HepG2 (cell line): Measurements from ENCODE around the gene CPSF4. TPM values are rescaled to one million over a fixed set of nuclear protein-coding genes. Genes with fewer than 3 reads are reported as not detected.
"Not testable (repeated sequence)": the region's sequence is repeated elsewhere in the genome, so short reads cannot be mapped to it uniquely, and the experiment has no call there.

ENCODE experiments used
- ATAC-seq: fragments of 200-7000 bp; cut with Tn5 transposase; 3 replicates; pipeline ENCODE4 v1.9.1; 2020; ENCODE audit warnings: mild to moderate bottlenecking, moderate library complexity
- BruUV-seq: library from RNA; stranded (reverse); fragments of 400-500 nt; replicated peaks from 2 replicates; lab custom pipeline; 2021; lab: Mats Ljungman, UMichigan
- CTCF ChIA-PET: fragments of 300-600 bp; formaldehyde crosslinking; extraction: SDS; loops from one replicate; lab custom pipeline; 2021; ENCODE audit warnings: low total read pairs, inconsistent platforms, low intra/inter-chr PET ratio; lab: Yijun Ruan, JAX
- POLR2A ChIA-PET: fragments of 350-600 bp; sonication (Branson Sonifier 250); formaldehyde crosslinking; loops from one replicate; lab custom pipeline; 2020; ENCODE audit warnings: antibody characterized with exemption, inconsistent platforms; lab: Yijun Ruan, JAX
- DNase-seq: peaks from one replicate; pipeline ENCODE4 v3.0.0-alpha.2; 2015; ENCODE audit warnings: low spot score
- FAIRE-seq: peaks from 3 replicates; lab custom pipeline; 2011; peaks lifted over from hg19 to GRCh38; lab: Jason Lieb, UNC
- H2AFZ ChIP-seq: one replicate; pipeline ENCODE4 v1.6.1; 2011; ENCODE audit warnings: low read length, inconsistent platforms
- H3K27ac ChIP-seq: fragments of 300-600 bp; 3 replicates; pipeline ENCODE4 v1.8.0; 2011; ENCODE audit warnings: mixed run types, mild to moderate bottlenecking, mixed read lengths, low read length, inconsistent platforms; ENCODE audit not compliant: insufficient read depth; ENCODE audit errors: extremely low read length
- H3K27me3 ChIP-seq, 2 experiments: fragments of 200-600 bp in 1 of 2; 2 replicates in 1 of 2; 3 replicates in 1 of 2; pipeline versions ENCODE4 v1.6.0 to v1.8.0; 2011; ENCODE audit warnings: low read length in 2 of 2, mild to moderate bottlenecking in 2 of 2, moderate library complexity in 2 of 2, inconsistent platforms in 1 of 2; ENCODE audit not compliant: insufficient read depth in 2 of 2, control insufficient read depth in 1 of 2
- H3K36me3 ChIP-seq, 2 experiments: fragments of 200-600 bp in 1 of 2; replicated peaks in 1 of 2; 2 replicates in 1 of 2; 3 replicates in 1 of 2; pipeline versions ENCODE4 v1.5.1 to v1.8.0; 2011; ENCODE audit warnings: low read length in 2 of 2, inconsistent platforms in 1 of 2; ENCODE audit not compliant: insufficient read depth in 2 of 2, control insufficient read depth in 1 of 2
- H3K4me1 ChIP-seq: 2 replicates; pipeline ENCODE4 v1.5.1; 2012; ENCODE audit warnings: low read length, inconsistent platforms; ENCODE audit not compliant: insufficient read depth
- H3K4me2 ChIP-seq: 2 replicates; pipeline ENCODE4 v1.6.0; 2011; ENCODE audit warnings: low read depth, low read length, inconsistent platforms
- H3K4me3 ChIP-seq, 3 experiments: fragments of 200-600 bp in 1 of 3; sonication (generic), shearing (Covaris generic) in 1 of 3; replicated peaks in 1 of 3; 2 replicates each; pipeline ENCODE4 v1.5.1; 2011 to 2016; ENCODE audit warnings: low read length in 3 of 3, inconsistent platforms in 2 of 3, low read depth in 2 of 3, mild to moderate bottlenecking in 2 of 3, control low read depth in 1 of 3, mixed read lengths in 1 of 3; ENCODE audit not compliant: insufficient read depth in 1 of 3
- H3K79me2 ChIP-seq: one replicate; pipeline ENCODE4 v1.6.1; 2011; ENCODE audit warnings: low read length, inconsistent platforms; ENCODE audit not compliant: insufficient read depth
- H3K9ac ChIP-seq: 2 replicates; pipeline ENCODE4 v1.6.0; 2011; ENCODE audit warnings: mild to moderate bottlenecking, low read depth, low read length, inconsistent platforms; ENCODE audit not compliant: insufficient read depth
- H3K9me3 ChIP-seq: 2 replicates; pipeline ENCODE4 v1.5.1; 2012; ENCODE audit warnings: mild to moderate bottlenecking, low read length
- H4K20me1 ChIP-seq: 2 replicates; pipeline ENCODE4 v1.6.0; 2011; ENCODE audit warnings: inconsistent platforms, mild to moderate bottlenecking, low read length, moderate library complexity; ENCODE audit not compliant: insufficient read depth
- E2F1 ChIP-seq: sonication (generic); formaldehyde crosslinking; IDR thresholded peaks from 2 replicates; pipeline ENCODE4 v1.5.0; 2020; ENCODE audit warnings: missing genetic modification reagents
- ESRRA ChIP-seq: sonication (generic); formaldehyde crosslinking; IDR thresholded peaks from 2 replicates; pipeline ENCODE4 v1.5.1; 2020; ENCODE audit warnings: mild to moderate bottlenecking, low read depth, missing genetic modification reagents
- FOXA1 ChIP-seq, 2 experiments: fragments of 450-650 bp in 1 of 2; sonication (generic) in 1 of 2; formaldehyde crosslinking in 1 of 2; IDR thresholded peaks; 2 replicates each; pipeline versions ENCODE4 v1.4.0 to v1.6.1; 2016 to 2020; ENCODE audit warnings: missing genetic modification reagents in 1 of 2
- FUBP1 ChIP-seq: sonication (generic); formaldehyde crosslinking; IDR thresholded peaks from 2 replicates; pipeline ENCODE4 v1.5.1; 2020; ENCODE audit warnings: missing genetic modification reagents, mild to moderate bottlenecking, borderline replicate concordance
- MAZ ChIP-seq, 2 experiments: sonication (generic) in 1 of 2; formaldehyde crosslinking in 1 of 2; IDR thresholded peaks; 2 replicates each; pipeline versions ENCODE4 v1.5.0 to v1.6.1; 2012 to 2020; ENCODE audit warnings: low read depth in 2 of 2, mild to moderate bottlenecking in 2 of 2, borderline replicate concordance in 1 of 2, improper control_type of control experiment in 1 of 2, low read length in 1 of 2, missing genetic modification reagents in 1 of 2, moderate library complexity in 1 of 2
- NFYB ChIP-seq: sonication (generic); formaldehyde crosslinking; IDR thresholded peaks from 2 replicates; pipeline ENCODE4 v1.4.0; 2020; ENCODE audit warnings: missing genetic modification reagents
- NR2F2 ChIP-seq: IDR thresholded peaks from 2 replicates; pipeline ENCODE4 v1.6.1; 2012; ENCODE audit warnings: low read depth, inconsistent platforms, borderline replicate concordance
- PHF20 ChIP-seq: sonication (generic); formaldehyde crosslinking; IDR thresholded peaks from 2 replicates; pipeline ENCODE4 v1.5.0; 2020; ENCODE audit warnings: mild to moderate bottlenecking, missing genetic modification reagents
- PITX1 ChIP-seq: sonication (generic); formaldehyde crosslinking; IDR thresholded peaks from 2 replicates; pipeline ENCODE4 v1.5.1; 2020; ENCODE audit warnings: mild to moderate bottlenecking, missing genetic modification reagents
- SNAPC2 ChIP-seq: sonication (generic); formaldehyde crosslinking; IDR thresholded peaks from 2 replicates; pipeline ENCODE4 v1.8.1; 2022; ENCODE audit warnings: mild to moderate bottlenecking, missing genetic modification reagents
- TRIM24 ChIP-seq: sonication (generic); formaldehyde crosslinking; IDR thresholded peaks from 2 replicates; pipeline ENCODE4 v1.8.0; 2022; ENCODE audit warnings: mild to moderate bottlenecking, missing genetic modification reagents
- ZMYM3 ChIP-seq: sonication (generic); formaldehyde crosslinking; IDR thresholded peaks from 2 replicates; pipeline ENCODE4 v1.5.1; 2020; ENCODE audit warnings: mild to moderate bottlenecking, missing genetic modification reagents
- ZNF275 ChIP-seq: sonication (generic); formaldehyde crosslinking; IDR thresholded peaks from 2 replicates; pipeline ENCODE4 v1.8.0; 2022; ENCODE audit warnings: missing genetic modification reagents, mild to moderate bottlenecking, inconsistent platforms, borderline replicate concordance
- ZNF33A ChIP-seq: sonication (generic); formaldehyde crosslinking; IDR thresholded peaks from 2 replicates; pipeline ENCODE4 v1.5.1; 2020; ENCODE audit warnings: missing genetic modification reagents, mild to moderate bottlenecking, moderate library complexity, borderline replicate concordance
- ZNF720 ChIP-seq: sonication (generic); formaldehyde crosslinking; IDR thresholded peaks from 2 replicates; pipeline ENCODE4 v1.4.0; 2020; ENCODE audit warnings: missing genetic modification reagents
- ZSCAN5A ChIP-seq: sonication (generic); formaldehyde crosslinking; IDR thresholded peaks from 2 replicates; pipeline ENCODE4 v1.8.0; 2022; ENCODE audit warnings: mild to moderate bottlenecking, missing genetic modification reagents, borderline replicate concordance
- WGBS: methylation state at CpG from one replicate; pipeline ENCODE4 v1.1.6; 2017; ENCODE audit warnings: low lambda C conversion rate; 5-methylcytosine and 5-hydroxymethylcytosine counted together
- in situ Hi-C: cut with HindIII; loops from 2 replicates; pipeline ENCODE4 v1.10.0; 2017; ENCODE audit warnings: low pct_unique_long_range_greater_than_20kb; ENCODE audit not compliant: extremely low pct_ligation_motif_present
- intact Hi-C: fragments of 100-400 bp; cut with micrococcal nuclease; formaldehyde crosslinking; loops from one replicate; pipeline ENCODE4 v1.10.0; 2022; ENCODE audit not compliant: unreplicated experiment
- polyA plus RNA-seq, 8 experiments: library from polyadenylated mRNA; depleted of rRNA in 3 of 8; stranded (reverse) in 7 of 8; unstranded in 1 of 8; fragments of >200 nt; fragmentation: Illumina TruSeq in 4 of 8; extraction: Trizol in 4 of 8; gene quantifications; 2 replicates each; pipeline versions ENCODE4 v1.2.1 to v1.2.3, GENCODE V29; 2011 to 2016; ENCODE audit warnings: low read depth in 4 of 8, missing spikeins in 1 of 8, mixed read lengths in 1 of 8; ENCODE audit not compliant: insufficient read depth in 1 of 8
- total RNA-seq, 5 experiments: library from RNA; depleted of rRNA; stranded (reverse); fragments of >200 nt; fragmentation: Illumina TruSeq; extraction: Trizol; gene quantifications; 2 replicates each; pipeline ENCODE4 v1.2.3, GENCODE V29; 2016; ENCODE audit warnings: low read depth in 1 of 5

The CPSF4 gene
- total and polyA plus RNA-seq, 2 of the 13 experiments (the other 11 are each of a cell fraction or from before 2014, with no cell fraction given) = 34.1 to 49.6 TPM

GRCh38 chr7:99431756-99432540 lies 6.8 kb upstream of the CPSF4 start (continued):
- not testable (repeated sequence) for TF ChIP-seq FOXA1 (IDR thresholded peaks at IDR 0.05)
- TF ChIP-seq FOXA1 (CRISPR knock-in tag; IDR thresholded peaks at IDR 0.05) = peak; percentile 59; the same call in 1 of the 2 replicates
- peak; percentile 96 for TF ChIP-seq PITX1 (CRISPR knock-in tag)

- no peak overlapping the region for H3K4me3 ChIP-seq
- peaks cover 9% of the 10 kb centered on the region for H3K79me2 ChIP-seq
- no peaks in the 10 kb centered on the region for H4K20me1 ChIP-seq
- H3K4me1 ChIP-seq = peaks cover 37% of the 10 kb centered on the region
- H3K9me3 ChIP-seq = no peaks in the 10 kb centered on the region
- intact Hi-C loops = no loop called here
- no peak overlapping the region for H3K27ac ChIP-seq
- ATAC-seq (no peak), FAIRE-seq (no peak), DNase-seq (no peak)
- CTCF ChIA-PET = no interaction called here
- H3K4me2 ChIP-seq = no peak overlapping the region
- WGBS = 95% methylated on average over 4 of the region's 9 CpGs
- H3K36me3 ChIP-seq = peaks cover 10 to 33% of the 10 kb centered on the region in 2 experiments
- no peak overlapping the region for H2AFZ ChIP-seq
- no TSS peak for BruUV-seq
- in situ Hi-C loops = no loop called here
- H3K9ac ChIP-seq = no peak overlapping the region
- no peaks in the 10 kb centered on the region; a peak in 1 of 5 replicates for H3K27me3 ChIP-seq
- POLR2A ChIA-PET = interaction anchor here (0.7 kb wide), 1 partner anchor 215 kb away, joined by 3 read pairs; no protein-coding TSS in a partner anchor
- TF ChIP-seq ESRRA (CRISPR knock-in tag) (no peak), ZNF33A (no peak), E2F1 (CRISPR knock-in tag) (no peak), MAZ (IDR thresholded peaks at IDR 0.05; ENCODE audit: borderline replicate concordance, low read depth, low read length) (no peak), MAZ (CRISPR knock-in tag; IDR thresholded peaks at IDR 0.05; ENCODE audit: low read depth) (no peak), FUBP1 (CRISPR knock-in tag) (no peak), NR2F2 (no peak), ZNF275 (CRISPR knock-in tag) (no peak), TRIM24 (CRISPR knock-in tag) (no peak), ZMYM3 (no peak), PHF20 (CRISPR knock-in tag) (no peak), SNAPC2 (CRISPR knock-in tag) (no peak), NFYB (CRISPR knock-in tag) (no peak), ZNF720 (CRISPR knock-in tag) (no peak), ZSCAN5A (no peak)
Measured at GRCh38 chr7:99433158-99433557, 5.6 kb upstream of the CPSF4 start.
